Prostate gland (tissue), 2 donors: Measurements from ENCODE around the gene SRGAP3.

ENCODE experiments used
- CTCF ChIP-seq, 4 experiments: fragments of 200-600 bp in 2 of 4; fragments of 450-650 bp in 2 of 4; sonication (generic) in 2 of 4; IDR thresholded peaks; 1 replicate in 3 of 4; 2 replicates in 1 of 4; pipeline ENCODE4 v1.5.1; 2016 to 2019; ENCODE audit warnings: antibody characterized with exemption in 4 of 4, mild to moderate bottlenecking in 2 of 4, moderate library complexity in 2 of 4
- POLR2A ChIP-seq: fragments of 450-650 bp; IDR thresholded peaks from one replicate; pipeline ENCODE4 v1.6.1; 2016; ENCODE audit warnings: antibody characterized with exemption, mild to moderate bottlenecking
- POLR2AphosphoS5 ChIP-seq: sonication (generic); formaldehyde crosslinking; IDR thresholded peaks from one replicate; pipeline ENCODE4 v1.6.1; 2017; ENCODE audit warnings: antibody characterized with exemption

- TF ChIP-seq CTCF (IDR thresholded peaks at IDR 0.05) (no peak), POLR2AphosphoS5 (no peak), POLR2A (no peak)
These were observed 27.4 kb downstream of the SRGAP3 start for GRCh38 chr3:9222049-9222448.
